Measurements from ENCODE around the gene TTC13. TPM values are rescaled to one million over a fixed set of nuclear protein-coding genes. Genes with fewer than 3 reads are reported as not detected.
A peak's percentile ranks its signal among the peaks of the same experiment; 100 is the strongest.

The TTC13 gene
- total RNA-seq, 1 experiment from 2014 or later, result 12.3 TPM

GRCh38 chr1:230923176-230923575 is 55.5 kb downstream of the TTC13 start:
- ChIA-PET POLR2A (no interaction called here), CTCF (no interaction called here), RAD21 (ENCODE audit: low non-redundant PET in 1 of 2, low total read pairs in 2 of 2, uncharacterized antibody in 2 of 2, unreplicated experiment in 2 of 2) (no interaction called here)
- Histone ChIP-seq H3K9me3 (ENCODE audit: control insufficient read depth in 1 of 2, insufficient read depth in 1 of 2, low read depth in 1 of 2, low read length in 2 of 2) (no peaks in the 10 kb centered on the region), H3K9ac (ENCODE audit: low read length) (no peak overlapping the region), H4K20me1 (ENCODE audit: insufficient read depth) (no peaks in the 10 kb centered on the region), H3K27ac (ENCODE audit: low read depth, low read length) (no peak overlapping the region), H3K9me2 (ENCODE audit: insufficient read depth) (no peaks in the 10 kb centered on the region), H3K4me3 (replicated peaks in 1 of 2; ENCODE audit: low read depth in 1 of 2, low read length in 2 of 2) (no peak overlapping the region), H3K79me2 (ENCODE audit: insufficient read depth, low read length) (no peaks in the 10 kb centered on the region), H3K4me1 (ENCODE audit: control insufficient read depth in 1 of 2, insufficient read depth in 2 of 2, low read length in 2 of 2) (no peaks in the 10 kb centered on the region), H3K36me3 (ENCODE audit: control insufficient read depth in 1 of 2, insufficient read depth in 2 of 2, low read length in 2 of 2) (peaks cover 0 to 3% of the 10 kb centered on the region in 2 experiments; a peak in 2 of 4 replicates), H3K27me3 (ENCODE audit: insufficient read depth, low read length) (no peaks in the 10 kb centered on the region), H2AFZ (ENCODE audit: low read depth, low read length, poor library complexity, severe bottlenecking) (no peak overlapping the region), H3K4me2 (ENCODE audit: low read length) (no peak overlapping the region)
- no peak for ATAC-seq
- DNase-seq (ENCODE audit: low read depth, low spot score), result no peak
- intact Hi-C loops (cut with micrococcal nuclease), result no loop called here
- TF ChIP-seq RAD21 (IDR thresholded peaks at IDR 0.05; ENCODE audit: low read depth) (no peak), MAX (IDR thresholded peaks at IDR 0.05) (no peak), ZBTB33 (IDR thresholded peaks at IDR 0.05; ENCODE audit: extremely low read depth, insufficient replicate concordance, low read length) (no peak), SIN3A (IDR thresholded peaks at IDR 0.05; ENCODE audit: low read depth) (no peak), EZH2phosphoT487 (IDR thresholded peaks at IDR 0.05; ENCODE audit: borderline replicate concordance) (no peak), ZFX (IDR thresholded peaks at IDR 0.05) (no peak), ELF1 (IDR thresholded peaks at IDR 0.05; ENCODE audit: borderline replicate concordance, low read depth) (no peak), SRF (IDR thresholded peaks at IDR 0.05; ENCODE audit: low read depth) (no peak)
- BruUV-seq (replicated peaks), result no TSS peak

GRCh38 chr1:230922620-230923019 is 56.0 kb downstream of the TTC13 start:
- ATAC-seq (peak; percentile 61; the same call in 1 of the 2 replicates), DNase-seq (ENCODE audit: low read depth, low spot score) (no peak)
- H2AFZ ChIP-seq (ENCODE audit: low read depth, low read length, poor library complexity, severe bottlenecking), result no peak overlapping the region
- no peak overlapping the region for H3K9ac ChIP-seq (ENCODE audit: low read length)
- no peak overlapping the region for H3K27ac ChIP-seq (ENCODE audit: low read depth, low read length)
- H3K9me2 ChIP-seq (ENCODE audit: insufficient read depth), result no peaks in the 10 kb centered on the region
- H3K4me1 ChIP-seq (ENCODE audit: control insufficient read depth in 1 of 2, insufficient read depth in 2 of 2, low read length in 2 of 2), result no peaks in the 10 kb centered on the region
- BruUV-seq (replicated peaks), result no TSS peak
- no peaks in the 10 kb centered on the region for H3K27me3 ChIP-seq (ENCODE audit: insufficient read depth, low read length)
- H3K4me2 ChIP-seq (ENCODE audit: low read length), result no peak overlapping the region
- ChIA-PET CTCF (no interaction called here), POLR2A (no interaction called here), RAD21 (ENCODE audit: low non-redundant PET in 1 of 2, low total read pairs in 2 of 2, uncharacterized antibody in 2 of 2, unreplicated experiment in 2 of 2) (no interaction called here)
- no peaks in the 10 kb centered on the region for H3K79me2 ChIP-seq (ENCODE audit: insufficient read depth, low read length)
- TF ChIP-seq ZFX (IDR thresholded peaks at IDR 0.05) (no peak), RAD21 (IDR thresholded peaks at IDR 0.05; ENCODE audit: low read depth) (peak; percentile 31; the same call in 1 of the 2 replicates), CTCF (IDR thresholded peaks at IDR 0.05 in 2 of 3, conservative IDR thresholded peaks at IDR 0.05 in 1 of 3; ENCODE audit: borderline replicate concordance in 1 of 3, insufficient read depth in 1 of 3, low read depth in 2 of 3, low read length in 2 of 3) (peak in 1 of 3 experiments; percentile 22; a peak in 1 of 6 replicates)
- H4K20me1 ChIP-seq (ENCODE audit: insufficient read depth), result no peaks in the 10 kb centered on the region
- peaks cover 0 to 3% of the 10 kb centered on the region in 2 experiments; a peak in 2 of 4 replicates for H3K36me3 ChIP-seq (ENCODE audit: control insufficient read depth in 1 of 2, insufficient read depth in 2 of 2, low read length in 2 of 2)
- H3K4me3 ChIP-seq (replicated peaks in 1 of 2; ENCODE audit: low read depth in 1 of 2, low read length in 2 of 2), result no peak overlapping the region
- no peaks in the 10 kb centered on the region for H3K9me3 ChIP-seq (ENCODE audit: control insufficient read depth in 1 of 2, insufficient read depth in 1 of 2, low read depth in 1 of 2, low read length in 2 of 2)
- intact Hi-C loops (cut with micrococcal nuclease), result no loop called here
